ENCODE results near the gene GGN.
"Not testable (repeated sequence)": the region's sequence is repeated elsewhere in the genome, so short reads cannot be mapped to it uniquely, and the experiment has no call there.

GGN gene, protein sequence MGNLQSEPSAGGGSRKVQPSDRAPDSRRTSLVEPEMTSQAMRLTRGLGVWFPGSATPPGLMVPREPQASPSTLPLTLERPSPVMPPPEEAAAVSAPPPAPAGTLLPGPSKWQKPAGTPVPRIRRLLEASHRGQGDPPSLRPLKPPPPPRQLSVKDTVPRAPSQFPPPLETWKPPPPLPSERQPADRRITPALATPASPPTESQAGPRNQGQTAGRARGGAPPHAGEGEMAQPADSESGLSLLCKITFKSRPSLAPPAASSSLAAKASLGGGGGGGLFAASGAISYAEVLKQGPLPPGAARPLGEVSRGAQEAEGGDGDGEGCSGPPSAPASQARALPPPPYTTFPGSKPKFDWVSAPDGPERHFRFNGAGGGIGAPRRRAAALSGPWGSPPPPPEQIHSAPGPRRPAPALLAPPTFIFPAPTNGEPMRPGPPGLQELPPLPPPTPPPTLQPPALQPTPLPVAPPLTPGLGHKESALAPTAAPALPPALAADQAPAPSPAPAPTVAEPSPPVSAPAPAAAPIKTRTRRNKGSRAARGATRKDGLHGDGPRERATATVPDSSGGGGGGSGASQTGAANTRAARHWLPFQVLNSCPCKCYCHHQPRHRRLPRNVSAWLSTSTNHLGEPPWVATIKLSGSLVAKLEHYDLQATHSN

DNA sequence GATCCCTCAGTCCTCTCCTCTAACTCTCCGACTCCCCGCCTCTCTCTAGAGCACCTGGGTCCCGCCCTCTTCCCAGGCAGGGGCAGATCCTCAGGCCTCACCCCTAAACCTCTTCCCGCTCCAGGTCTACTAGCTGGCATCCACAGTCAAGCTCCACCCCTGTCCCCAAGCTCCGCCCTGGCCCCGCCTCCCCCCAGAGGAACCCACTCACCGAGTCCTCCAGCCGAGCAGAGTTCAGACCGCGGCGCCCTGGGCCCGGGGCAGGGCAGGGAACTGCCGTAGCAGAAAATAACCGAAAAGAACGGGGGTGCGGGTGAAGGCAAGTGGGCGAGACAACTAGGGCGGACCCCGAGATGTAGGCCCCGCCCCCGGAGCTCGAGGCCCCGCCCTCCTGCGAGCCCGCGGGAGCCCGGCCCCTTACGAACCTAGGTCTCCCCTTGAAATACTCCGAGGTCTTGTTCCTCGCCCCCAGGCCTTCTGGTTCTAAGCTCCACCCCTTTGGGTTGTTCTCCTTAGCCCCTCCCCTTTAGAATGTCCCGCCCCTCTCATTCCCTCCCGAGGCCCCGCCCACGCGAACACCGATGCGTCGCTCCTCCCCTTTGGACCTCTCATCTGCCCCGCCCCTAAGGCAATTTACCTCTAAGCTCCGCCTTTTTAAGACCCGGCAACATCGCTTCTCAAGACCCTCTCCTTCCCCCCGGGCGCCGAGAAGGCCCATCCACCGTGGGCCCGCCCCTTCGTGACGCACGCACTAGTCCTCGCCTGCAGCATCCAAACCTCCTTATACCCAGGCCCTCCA, at the start of gene GGN:
TSS of gene GGN (minus strand) at position 485 of the 799 bp plus-strand sequence. CDS start 773 bp downstream, outside the sequence.
- DNase-seq = peak; percentile 67

DNA sequence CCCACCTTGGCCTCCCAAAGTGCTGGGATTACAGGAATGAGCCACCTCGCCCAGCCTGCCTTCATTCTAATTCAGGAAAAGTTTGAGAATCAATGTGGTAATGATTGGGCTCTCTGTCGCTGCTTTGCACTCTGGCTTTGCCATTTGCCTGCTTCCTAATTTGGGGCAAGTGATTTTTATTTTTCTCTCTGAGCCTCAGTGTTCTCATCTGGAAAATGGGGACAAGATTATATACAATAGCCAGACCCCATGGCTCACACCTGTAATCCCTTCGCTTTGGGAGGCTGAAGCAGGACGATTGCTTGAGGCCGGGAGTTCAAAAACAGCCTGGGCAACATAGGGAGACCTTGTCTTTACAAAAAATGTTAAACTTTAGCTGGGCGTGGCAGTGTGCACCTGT, 49.5 kb upstream of the GGN start:
- DNase-seq = no peak

DNA sequence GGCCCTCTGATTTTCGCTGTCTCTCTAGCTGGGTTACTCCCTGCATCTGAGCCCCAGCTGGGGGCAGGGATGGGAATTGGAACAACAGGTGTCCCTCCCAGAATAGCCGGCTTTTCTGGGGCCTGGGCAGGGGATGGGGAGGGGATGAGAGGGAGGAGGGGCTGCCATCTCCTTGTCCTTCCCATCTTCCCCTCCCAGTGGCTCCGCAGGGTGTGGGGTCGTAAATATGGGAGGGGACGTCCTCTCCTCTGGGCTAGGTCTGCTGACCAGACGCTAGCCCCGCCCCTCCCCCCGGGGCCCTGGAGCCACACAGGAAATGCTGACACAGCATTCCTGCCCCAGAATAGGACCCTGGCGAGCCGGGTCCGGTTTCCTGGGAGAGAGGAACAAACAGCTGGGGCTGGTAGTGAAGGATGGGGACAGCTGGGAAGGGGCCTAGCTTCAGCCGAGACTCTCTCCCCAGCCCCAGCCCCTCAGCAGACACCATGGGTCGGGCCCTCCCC, 46.8 kb upstream of the GGN start:
- DNase-seq = no peak

DNA sequence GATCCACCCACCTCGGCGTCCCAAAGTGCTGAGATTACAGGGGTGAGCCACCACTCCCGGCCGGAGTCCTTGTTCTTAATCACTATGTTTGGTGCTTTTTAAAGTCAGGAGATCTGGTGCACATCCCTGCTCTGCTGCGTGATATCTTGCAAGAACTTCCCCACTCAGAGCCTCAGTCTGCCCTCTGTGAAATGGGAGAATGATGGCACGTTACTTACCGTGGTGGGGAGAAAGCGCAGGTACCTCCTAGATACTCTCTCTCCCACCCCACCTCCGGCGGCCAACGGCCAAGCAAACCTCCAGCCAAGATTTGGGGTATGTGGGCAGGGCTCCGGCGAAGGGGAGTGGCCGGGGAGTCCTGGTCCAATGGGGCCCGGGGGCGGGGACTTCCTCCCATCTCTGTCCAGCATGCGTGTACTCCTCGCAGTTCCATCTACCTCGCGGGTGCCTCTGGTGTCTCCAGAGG, 45.5 kb upstream of the GGN start, which contains the start of gene RYR1:
TSS of gene RYR1 (plus strand) at position 424 of the 466 bp plus-strand sequence. CDS start 139 bp downstream, outside the sequence.
- DNase-seq = peak; percentile 17

DNA sequence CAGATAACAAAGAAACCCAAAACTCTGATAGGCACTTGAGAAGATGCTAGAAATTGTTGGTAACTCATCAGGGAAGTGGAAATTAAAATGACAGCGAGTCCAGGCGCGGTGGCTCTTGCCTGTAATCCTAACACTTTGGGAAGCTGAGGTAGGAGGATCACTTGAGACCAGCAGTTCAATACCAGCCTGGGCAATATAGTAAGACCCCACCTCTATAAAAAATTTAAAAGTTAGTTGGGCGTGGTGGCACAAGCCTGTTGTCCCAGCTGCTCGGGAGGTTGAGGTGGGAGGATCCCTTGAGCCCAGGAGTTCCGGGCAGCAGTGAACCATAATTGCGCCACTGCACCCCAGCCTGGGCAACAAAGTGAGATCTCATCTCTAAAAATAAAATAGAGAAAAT, 43.1 kb upstream of the GGN start:
- no peak for DNase-seq

DNA sequence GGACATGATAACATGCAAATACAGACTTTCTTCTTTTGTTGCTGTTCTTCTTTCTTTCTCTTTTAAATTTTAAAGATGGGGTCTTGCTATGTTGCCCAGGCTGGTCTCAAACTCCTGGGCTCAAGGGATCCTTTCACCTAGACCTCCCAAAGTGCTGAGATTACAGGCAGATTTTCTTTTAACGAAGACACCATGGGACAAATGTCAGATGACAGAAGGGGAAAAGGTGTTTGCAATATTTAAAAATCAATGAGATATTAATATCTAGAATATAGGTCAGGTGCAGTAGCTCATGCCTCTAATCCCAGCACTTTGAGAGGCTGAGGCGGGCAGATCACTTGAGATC, 42.0 kb upstream of the GGN start:
- no peak for DNase-seq

DNA sequence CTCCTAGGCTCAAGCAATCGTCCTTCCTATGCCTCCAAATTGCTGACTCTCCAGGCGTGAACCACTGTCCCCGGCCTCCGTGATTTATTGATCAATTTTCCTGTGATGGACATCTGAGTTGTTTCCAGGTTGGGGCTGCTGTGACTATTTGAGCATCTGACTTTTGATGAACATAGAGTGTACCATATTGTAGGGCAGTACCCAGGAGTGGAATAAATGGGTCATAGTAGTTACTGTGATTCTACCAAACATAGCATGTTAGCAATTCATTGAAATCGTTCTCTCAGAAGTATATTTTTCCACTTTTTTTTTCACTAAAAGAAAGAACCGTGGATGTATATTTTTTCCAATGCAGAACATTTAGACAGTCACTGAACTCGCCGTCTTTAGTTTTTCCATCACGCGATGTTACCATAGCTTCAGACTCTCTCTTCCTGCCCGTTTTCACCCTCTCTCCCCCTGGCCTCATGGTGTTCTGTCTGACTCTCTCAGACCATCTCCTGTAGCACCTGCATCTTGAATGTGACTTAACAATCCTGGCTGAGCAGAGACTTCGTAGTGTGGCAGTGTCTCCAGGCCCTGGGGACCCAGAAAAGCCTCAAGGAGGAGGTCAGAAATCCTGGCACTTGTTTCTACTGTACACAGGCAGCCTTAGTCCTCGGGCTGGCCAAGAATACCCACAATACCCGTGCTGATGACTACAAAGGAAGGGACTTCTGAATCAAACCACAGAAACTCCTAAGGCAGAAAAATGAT, 41.4 kb upstream of the GGN start:
- no peak for DNase-seq

DNA sequence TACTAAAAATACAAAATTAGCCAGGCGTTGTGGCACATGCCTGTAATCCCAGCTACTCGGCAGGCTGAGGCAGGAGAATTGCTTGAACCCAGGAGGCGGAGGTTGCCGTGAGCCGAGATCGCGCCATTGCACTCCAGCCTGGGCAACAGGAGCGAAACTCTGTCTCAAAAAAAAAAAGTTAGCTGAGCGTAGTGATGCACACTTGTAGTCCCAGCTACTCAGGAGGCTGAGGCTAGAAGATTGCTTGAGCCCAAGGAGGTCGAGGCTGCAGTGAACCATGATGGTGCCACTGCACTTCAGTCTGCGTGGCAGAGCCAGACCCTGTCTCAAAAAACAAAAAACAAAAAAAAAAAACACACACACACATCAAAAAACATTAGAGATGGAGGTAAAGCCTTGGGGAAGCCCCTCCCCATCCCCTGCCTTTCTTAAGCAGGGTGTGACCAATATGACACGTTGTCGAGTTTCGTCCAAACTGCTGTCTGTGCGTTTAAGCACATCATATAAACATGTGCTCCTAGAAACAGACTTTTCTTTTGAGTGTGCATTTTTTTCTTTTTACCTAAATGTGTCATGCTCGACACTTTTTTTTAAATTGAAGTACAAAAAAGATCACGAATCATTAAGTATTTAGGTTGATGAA, 39.3 kb upstream of the GGN start:
- DNase-seq = not testable (repeated sequence)

DNA sequence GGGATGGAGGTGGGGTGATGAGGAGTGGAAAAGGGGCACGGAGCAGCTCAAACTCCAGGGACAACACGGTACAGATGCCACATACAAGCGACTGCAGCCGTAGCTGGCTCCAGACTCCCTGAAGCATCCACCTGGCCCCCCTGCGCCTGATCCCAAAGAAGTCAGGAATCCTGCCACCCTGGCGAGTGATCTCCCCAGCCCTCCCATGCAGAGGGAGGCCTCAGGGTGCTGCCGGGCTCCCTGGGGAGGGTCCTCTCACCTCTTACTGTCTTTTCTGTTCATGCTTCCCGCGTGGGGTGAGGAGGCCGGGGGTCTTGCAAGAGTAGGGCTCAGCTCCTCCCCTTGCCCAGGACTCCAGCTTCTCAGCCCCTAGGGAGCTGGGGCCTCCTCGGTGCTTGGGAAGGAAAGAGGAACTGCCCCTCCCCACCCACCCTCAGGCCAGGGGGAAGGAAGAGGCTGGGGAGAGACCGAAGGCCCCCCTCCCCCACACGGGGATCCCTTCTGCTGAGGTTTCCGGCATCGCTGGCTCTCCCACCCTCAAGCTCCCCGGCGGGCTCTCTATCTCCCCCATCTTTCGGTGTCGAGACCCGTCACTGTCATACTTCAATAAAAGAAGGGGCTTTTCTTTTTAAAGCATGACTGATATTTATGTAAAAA, 38.1 kb upstream of the GGN start, which contains the start of gene RASGRP4:
TSS of gene RASGRP4 (minus strand) at position 410 of the 657 bp plus-strand sequence. CDS start at position 282, 128 bp downstream.
- DNase-seq = peak; percentile 83

DNA sequence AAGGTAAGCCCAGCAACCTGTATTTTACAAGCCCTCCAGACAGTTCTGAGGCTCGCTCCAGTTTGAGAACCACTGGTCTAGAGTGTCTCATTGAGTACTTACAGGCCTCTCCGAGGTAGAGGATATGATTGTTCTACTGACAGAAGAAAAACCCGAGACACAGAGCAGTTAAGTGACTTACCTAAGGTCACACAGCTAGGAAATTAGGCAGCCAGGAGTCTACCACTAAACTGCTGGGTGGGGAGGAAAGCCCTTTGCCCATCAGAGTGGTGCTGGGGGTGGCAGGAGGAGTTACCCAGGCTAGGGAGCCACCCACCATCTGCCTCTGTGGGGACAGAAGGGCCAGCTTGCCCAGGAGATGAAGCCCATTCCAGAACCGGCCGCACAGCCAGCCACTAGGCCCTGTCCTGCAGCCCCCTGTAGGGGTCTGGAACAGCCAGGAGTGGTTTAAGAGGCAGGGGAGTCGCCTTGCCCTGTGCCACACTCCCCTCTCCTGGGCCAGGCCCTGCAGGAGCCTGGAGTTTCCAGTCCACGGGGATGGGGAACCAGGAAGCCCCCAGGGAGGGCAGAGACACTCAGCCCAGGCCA, 37.5 kb upstream of the GGN start:
- no peak for DNase-seq

DNA sequence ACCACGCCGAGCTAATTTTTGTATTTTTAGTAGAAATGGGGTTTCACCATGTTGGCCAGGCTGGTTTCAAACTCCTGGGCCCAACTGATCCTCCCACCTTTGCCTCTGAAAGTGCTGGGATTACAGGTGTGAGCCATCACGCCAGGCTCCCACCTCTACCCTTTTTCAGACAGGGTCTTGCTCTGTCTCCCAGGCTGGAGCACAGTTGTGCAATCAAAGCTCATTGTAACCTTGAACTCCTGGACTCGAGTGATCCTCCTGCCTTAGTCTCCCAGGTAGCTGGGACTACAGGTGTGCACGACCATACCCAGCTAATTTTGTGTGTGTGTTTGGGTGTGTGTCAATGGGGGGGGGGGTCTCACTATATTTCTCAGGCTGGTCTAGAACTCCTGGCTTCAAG, 36.4 kb upstream of the GGN start:
- no peak for DNase-seq

DNA sequence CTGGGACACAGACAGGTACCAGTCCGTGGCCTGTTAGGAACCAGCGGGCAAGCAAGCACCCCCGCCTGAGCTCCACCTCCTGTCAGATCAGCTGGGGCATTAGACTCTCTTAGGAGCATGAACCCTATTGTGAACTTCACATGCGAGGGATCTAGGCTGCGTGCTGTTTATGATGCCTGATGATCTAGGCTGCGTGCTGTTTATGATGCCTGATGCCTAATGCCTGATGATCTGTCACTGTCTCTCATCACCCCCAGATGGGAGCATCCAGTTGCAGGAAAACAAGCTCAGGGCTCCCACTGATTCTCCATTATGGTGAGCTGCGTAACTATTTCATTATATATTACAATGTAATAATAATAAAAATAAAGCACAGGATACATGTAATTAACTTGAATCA, 34.6 kb upstream of the GGN start:
- no peak for DNase-seq

DNA sequence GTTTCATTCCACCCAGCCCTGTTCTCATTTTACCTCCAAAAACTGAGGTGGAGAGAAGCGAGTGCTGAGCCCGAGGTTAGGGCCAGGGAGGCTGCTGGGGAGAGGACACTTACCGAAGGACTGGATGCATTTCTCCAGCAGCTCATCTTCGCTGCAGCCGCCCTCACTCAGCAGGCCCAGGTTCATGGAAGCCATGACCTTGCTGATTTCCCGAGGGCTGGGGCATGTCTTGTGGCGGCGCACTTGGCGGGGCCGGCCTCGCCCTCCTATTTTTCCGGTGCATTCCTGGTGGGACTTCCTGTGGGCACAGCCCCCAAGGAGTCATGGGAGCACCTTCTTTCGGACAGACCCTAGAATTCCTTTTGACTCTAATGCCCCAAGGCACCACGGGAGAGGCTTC, 34.0 kb upstream of the GGN start:
- DNase-seq = no peak

DNA sequence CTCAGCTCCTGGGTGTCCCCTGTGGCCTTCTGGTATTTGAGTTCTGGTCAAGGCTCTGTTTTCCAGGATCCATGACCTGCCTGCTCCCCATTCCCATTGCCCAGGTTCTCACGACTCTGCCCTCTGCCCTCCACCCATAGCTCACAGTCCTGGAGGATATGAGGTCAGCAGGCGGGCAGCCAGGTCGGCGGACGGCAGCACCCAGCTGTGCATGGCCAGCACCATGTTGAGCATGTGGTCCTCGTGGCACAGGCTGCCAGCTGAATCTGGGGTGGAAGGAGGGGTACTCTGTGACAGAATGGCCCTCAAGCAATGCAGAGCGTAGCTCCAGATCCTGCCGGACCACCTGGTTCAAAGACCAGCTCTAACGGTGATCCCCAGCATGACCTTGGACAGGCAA, 33.1 kb upstream of the GGN start:
- no peak for DNase-seq

DNA sequence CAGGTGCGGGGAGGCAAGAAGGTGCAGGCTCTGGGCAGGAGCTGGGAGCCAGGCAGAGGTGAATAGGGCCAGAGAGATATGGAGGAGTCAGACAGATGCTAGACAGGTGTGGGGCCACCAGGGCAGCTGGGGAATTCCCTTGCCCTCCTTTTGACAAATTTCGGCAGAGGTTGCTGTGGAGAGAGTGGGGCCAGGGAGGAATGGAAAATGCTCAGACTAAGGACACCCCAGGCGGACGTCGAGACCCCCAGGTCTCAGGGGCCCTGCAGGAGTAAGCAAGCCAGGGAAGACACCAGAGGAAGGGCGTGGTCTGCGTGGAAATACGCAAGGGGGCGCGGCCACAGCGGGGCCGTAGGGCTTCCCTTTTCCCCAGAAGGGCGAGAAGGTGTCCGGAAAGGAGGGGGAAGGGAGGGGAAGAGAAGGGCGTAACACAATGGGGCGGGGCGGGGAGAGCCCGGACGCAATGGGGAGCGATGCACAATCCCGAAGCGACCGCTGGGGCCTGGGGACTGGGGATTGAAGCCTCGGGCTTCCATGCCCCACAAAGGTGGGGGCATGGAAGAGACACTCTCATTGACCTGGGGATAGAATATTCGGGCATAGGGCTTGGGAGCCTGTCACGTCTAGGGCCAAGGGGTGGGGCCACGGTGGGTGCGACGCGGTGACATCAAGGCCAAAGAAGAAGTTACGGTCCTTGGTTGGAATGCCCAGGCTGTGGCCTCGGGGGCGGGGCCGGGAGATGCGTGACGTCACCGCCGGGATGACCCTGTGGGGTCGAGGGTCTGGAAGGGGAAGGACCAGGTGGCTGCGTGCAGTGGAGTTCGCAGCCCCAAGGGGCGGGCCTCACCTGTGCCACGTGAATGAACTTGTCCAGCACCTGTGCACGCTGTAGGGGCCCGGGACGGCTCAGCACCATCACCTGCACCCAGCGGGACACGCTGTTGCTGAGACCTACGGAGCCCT, 30.0 kb upstream of the GGN start:
- peak; percentile 87 for DNase-seq

DNA sequence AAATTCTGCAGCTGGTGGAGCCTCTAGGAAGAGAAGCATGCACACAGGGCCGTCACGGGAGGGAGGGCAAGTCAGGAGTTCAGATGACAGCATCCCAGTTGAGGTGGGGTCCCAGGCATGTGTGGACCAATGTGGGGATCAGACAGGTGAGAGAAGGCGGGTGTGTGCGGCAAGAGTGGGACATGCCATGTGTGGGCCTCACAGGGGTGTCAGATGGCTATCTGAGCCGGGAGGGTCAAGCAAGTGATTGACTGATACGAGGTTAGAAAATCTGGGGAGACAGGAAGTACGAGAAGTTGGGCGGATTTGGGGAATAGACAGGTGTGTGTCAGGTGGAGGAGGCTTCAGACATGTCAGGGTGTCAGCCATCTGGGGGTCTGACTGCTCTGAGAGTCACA, 29.3 kb upstream of the GGN start:
- DNase-seq = no peak

DNA sequence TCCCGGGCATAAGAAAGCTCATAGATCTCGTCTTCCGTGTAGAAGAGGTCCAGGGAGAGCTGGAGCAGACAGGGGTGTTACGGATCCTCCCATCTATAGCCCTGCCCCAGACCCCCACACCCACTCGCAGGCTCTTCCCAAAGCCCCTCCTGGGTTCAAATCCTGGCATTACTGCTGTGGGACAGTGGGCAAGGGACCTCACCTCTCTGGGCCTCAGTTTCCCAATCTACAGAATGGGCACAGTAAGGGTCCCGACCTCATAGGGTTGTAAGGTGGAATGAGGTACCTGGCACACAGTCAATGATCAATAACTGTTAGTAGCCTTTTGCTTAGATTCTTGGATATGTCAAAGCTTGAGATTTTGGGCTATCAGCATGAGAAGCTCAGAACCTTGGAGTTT, 25.6 kb upstream of the GGN start:
- no peak for DNase-seq

DNA sequence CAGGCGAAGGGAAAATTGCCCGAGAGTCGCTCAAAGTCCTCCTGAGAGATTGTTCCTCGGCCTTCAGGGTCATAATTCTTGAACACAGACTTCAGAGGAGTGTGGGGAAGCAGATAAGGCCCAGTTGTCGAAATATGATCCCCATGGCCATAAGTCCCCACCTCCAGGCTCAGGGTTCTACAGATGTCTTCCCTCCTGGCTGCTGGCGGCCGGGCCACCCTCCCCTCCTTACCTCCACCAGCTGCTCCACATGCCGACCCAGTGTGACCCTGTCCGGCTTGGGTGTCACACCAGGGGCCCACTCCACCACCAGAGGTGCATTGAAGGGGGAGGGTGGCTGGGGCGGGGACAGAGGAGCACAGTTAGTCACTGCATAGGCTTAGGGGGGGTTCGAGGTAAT, 25.1 kb upstream of the GGN start:
- no peak for DNase-seq

DNA sequence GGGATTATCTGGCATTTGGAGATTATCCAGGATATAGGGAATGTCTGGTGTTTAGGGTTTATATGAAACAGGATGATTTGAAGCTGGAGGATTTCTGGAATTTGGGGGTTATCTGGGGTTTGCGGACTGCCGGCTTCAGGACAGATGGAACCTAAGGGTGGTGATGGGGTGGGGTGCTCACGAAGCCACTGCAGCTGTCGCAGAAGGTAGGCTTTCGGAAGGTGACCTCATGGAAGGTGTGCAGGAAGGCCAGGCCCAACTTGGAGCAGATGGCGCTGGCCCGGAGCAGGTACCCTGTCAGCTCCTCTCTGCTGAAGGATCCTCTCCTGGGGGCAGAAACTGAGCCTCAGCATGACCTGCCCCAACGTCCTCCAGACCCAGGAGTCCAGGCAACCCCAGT, 24.7 kb upstream of the GGN start:
- DNase-seq = no peak

DNA sequence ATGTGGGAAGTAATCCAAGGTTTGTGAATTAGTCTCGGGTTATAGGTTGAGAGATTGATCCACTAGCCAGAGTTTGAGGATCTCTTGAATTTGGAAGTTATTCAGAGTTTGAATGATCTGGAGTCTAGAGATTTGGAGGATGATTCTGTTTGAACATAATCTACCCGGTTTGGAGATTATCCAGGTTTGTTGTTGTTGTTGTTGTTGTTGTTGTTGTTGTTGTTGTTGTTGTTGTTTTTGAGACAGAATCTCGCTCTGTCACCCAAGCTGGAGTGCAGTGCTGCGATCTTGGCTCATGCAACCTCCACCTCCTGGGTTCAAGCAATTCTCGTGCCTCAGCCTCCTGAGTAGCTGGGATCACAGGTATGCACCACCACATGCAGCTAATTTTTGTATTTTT, 24.1 kb upstream of the GGN start:
- not testable (repeated sequence) for DNase-seq

Data from MV-4-11 (cell line).